IMR-90 (cell line): ENCODE data around the gene PRKCA.

Source experiments
- CEBPB ChIP-seq: IDR thresholded peaks from 2 replicates; pipeline ENCODE4 v1.6.1; 2012; ENCODE audit warnings: low read depth, low read length, improper control_type of control experiment
- CHD1 ChIP-seq: IDR thresholded peaks from 2 replicates; pipeline ENCODE4 v1.6.1; 2012; ENCODE audit warnings: low read depth, low read length, improper control_type of control experiment
- FOS ChIP-seq: fragments of 150-350 bp; IDR thresholded peaks from 2 replicates; pipeline ENCODE4 v1.6.1; 2016; ENCODE audit warnings: low read depth, low read length
- MAFK ChIP-seq: IDR thresholded peaks from 2 replicates; pipeline ENCODE4 v1.6.1; 2012; ENCODE audit warnings: low read depth, low read length, improper control_type of control experiment
- MXI1 ChIP-seq: IDR thresholded peaks from 2 replicates; pipeline ENCODE4 v1.6.1; 2012; ENCODE audit warnings: low read depth, mild to moderate bottlenecking, low read length, moderate library complexity, borderline replicate concordance
- NFE2L2 ChIP-seq: fragments of 150-350 bp; IDR thresholded peaks from 2 replicates; pipeline ENCODE4 v1.6.1; 2016; ENCODE audit warnings: low read depth, mild to moderate bottlenecking, low read length
- POLR2A ChIP-seq: IDR thresholded peaks from 2 replicates; pipeline ENCODE4 v1.6.1; 2012; ENCODE audit warnings: mild to moderate bottlenecking, low read depth, low read length
- RAD21 ChIP-seq: IDR thresholded peaks from 2 replicates; pipeline ENCODE4 v1.6.1; 2012; ENCODE audit warnings: low read length, improper control_type of control experiment
- RCOR1 ChIP-seq: IDR thresholded peaks from 2 replicates; pipeline ENCODE4 v1.6.1; 2012; ENCODE audit warnings: mild to moderate bottlenecking, low read length, improper control_type of control experiment; ENCODE audit not compliant: insufficient replicate concordance
- RFX5 ChIP-seq: IDR thresholded peaks from 2 replicates; pipeline ENCODE4 v1.8.0; 2012; ENCODE audit warnings: low read depth, mild to moderate bottlenecking, low read length, moderate library complexity
- SMC3 ChIP-seq: fragments of 150-350 bp; IDR thresholded peaks from 2 replicates; pipeline ENCODE4 v1.6.1; 2016; ENCODE audit warnings: low read depth, mild to moderate bottlenecking, antibody characterized with exemption, low read length, moderate library complexity
- TF ChIP-seq, protein P1 (sequence below): conservative IDR thresholded peaks from 2 replicates; pipeline ENCODE4 v1.5.1; 2012; ENCODE audit warnings: mild to moderate bottlenecking, low read depth, low read length, improper control_type of control experiment
- TF ChIP-seq, protein P2 (sequence below): fragments of 150-350 bp; IDR thresholded peaks from 2 replicates; pipeline ENCODE4 v1.6.1; 2017; ENCODE audit warnings: mild to moderate bottlenecking, antibody characterized with exemption, low read length, low read depth
- TF ChIP-seq, protein P3 (sequence below): fragments of 150-350 bp; IDR thresholded peaks from 2 replicates; pipeline ENCODE4 v1.6.1; 2016; ENCODE audit warnings: low read depth, mild to moderate bottlenecking, low read length, moderate library complexity, borderline replicate concordance

DNA sequence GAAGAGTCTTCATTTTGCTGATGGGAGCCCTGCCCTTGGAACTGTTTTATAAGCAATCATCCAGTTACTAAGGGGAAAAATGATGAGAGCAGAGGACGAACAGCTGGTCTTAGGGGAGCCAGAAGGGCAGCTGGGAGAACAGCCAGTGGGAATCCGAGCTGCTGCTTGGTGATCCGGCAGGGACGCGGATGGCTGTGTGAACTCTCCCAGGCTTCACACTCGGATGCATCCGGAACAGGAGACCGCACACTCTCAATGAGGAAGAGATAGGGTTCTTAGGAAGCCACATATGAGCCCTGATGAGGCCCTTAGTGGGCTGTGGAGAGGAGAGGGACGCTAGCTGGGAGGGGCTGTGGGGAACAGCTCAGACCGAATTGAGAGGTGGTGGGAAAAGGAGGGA lies 527.5 kb downstream of the PRKCA start:
- TF ChIP-seq, protein P1, sequence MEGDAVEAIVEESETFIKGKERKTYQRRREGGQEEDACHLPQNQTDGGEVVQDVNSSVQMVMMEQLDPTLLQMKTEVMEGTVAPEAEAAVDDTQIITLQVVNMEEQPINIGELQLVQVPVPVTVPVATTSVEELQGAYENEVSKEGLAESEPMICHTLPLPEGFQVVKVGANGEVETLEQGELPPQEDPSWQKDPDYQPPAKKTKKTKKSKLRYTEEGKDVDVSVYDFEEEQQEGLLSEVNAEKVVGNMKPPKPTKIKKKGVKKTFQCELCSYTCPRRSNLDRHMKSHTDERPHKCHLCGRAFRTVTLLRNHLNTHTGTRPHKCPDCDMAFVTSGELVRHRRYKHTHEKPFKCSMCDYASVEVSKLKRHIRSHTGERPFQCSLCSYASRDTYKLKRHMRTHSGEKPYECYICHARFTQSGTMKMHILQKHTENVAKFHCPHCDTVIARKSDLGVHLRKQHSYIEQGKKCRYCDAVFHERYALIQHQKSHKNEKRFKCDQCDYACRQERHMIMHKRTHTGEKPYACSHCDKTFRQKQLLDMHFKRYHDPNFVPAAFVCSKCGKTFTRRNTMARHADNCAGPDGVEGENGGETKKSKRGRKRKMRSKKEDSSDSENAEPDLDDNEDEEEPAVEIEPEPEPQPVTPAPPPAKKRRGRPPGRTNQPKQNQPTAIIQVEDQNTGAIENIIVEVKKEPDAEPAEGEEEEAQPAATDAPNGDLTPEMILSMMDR, result no peak
- no peak for TF ChIP-seq POLR2A
- no peak for TF ChIP-seq RFX5
- no peak for TF ChIP-seq RAD21
- no peak for TF ChIP-seq CHD1
- TF ChIP-seq, protein P2, sequence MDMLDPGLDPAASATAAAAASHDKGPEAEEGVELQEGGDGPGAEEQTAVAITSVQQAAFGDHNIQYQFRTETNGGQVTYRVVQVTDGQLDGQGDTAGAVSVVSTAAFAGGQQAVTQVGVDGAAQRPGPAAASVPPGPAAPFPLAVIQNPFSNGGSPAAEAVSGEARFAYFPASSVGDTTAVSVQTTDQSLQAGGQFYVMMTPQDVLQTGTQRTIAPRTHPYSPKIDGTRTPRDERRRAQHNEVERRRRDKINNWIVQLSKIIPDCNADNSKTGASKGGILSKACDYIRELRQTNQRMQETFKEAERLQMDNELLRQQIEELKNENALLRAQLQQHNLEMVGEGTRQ, result no peak
- TF ChIP-seq CEBPB, result no peak
- no peak for TF ChIP-seq MAFK
- TF ChIP-seq NFE2L2, result no peak
- TF ChIP-seq, protein P3, sequence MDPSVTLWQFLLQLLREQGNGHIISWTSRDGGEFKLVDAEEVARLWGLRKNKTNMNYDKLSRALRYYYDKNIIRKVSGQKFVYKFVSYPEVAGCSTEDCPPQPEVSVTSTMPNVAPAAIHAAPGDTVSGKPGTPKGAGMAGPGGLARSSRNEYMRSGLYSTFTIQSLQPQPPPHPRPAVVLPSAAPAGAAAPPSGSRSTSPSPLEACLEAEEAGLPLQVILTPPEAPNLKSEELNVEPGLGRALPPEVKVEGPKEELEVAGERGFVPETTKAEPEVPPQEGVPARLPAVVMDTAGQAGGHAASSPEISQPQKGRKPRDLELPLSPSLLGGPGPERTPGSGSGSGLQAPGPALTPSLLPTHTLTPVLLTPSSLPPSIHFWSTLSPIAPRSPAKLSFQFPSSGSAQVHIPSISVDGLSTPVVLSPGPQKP, result no peak
- TF ChIP-seq RCOR1, result no peak
- TF ChIP-seq MXI1, result no peak
- TF ChIP-seq SMC3, result no peak
- TF ChIP-seq FOS, result no peak
